Measurements from ENCODE around the gene STPG2.

GRCh38 chr4:97691111-97691605 lies 452.1 kb downstream of the STPG2 start:
- TF ChIP-seq CTCF (IDR thresholded peaks at IDR 0.05 in 4 of 5, conservative IDR thresholded peaks at IDR 0.05 in 1 of 5), result no peak
- no peak for TF ChIP-seq POLR2A (IDR thresholded peaks at IDR 0.05)
